Calu3 (cell line): ENCODE measurements around the gene CDYL. TPM values are rescaled to one million over a fixed set of nuclear protein-coding genes. Genes with fewer than 3 reads are reported as not detected.

ENCODE experiments used
- BruUV-seq: library from RNA; stranded (reverse); fragments of 400-500 nt; replicated peaks from 2 replicates; lab custom pipeline; 2021; lab: Mats Ljungman, UMichigan
- CTCF ChIA-PET: fragments of 300-600 bp; sonication (Branson Sonifier 250); formaldehyde crosslinking; loops from one replicate; lab custom pipeline; 2022; ENCODE audit warnings: antibody characterized with exemption; lab: Charles Lee
- DNase-seq: peaks from one replicate; pipeline ENCODE4 v3.0.0; 2022
- H3K27ac Mint-ChIP-seq: one replicate; pipeline ENCODE4 v1.8.0; 2022; ENCODE audit warnings: mixed read lengths; ENCODE audit not compliant: unreplicated experiment
- H3K27me3 Mint-ChIP-seq: one replicate; pipeline ENCODE4 v1.8.0; 2022; ENCODE audit warnings: mixed read lengths; ENCODE audit not compliant: unreplicated experiment
- H3K36me3 Mint-ChIP-seq: one replicate; pipeline ENCODE4 v1.8.0; 2022; ENCODE audit warnings: mild to moderate bottlenecking, moderate library complexity, mixed read lengths; ENCODE audit not compliant: insufficient read depth, unreplicated experiment
- H3K4me1 Mint-ChIP-seq: one replicate; pipeline ENCODE4 v1.8.0; 2022; ENCODE audit warnings: mild to moderate bottlenecking, low read depth, mixed read lengths; ENCODE audit not compliant: unreplicated experiment
- H3K4me3 Mint-ChIP-seq: one replicate; pipeline ENCODE4 v1.8.0; 2022; ENCODE audit warnings: mild to moderate bottlenecking, low read depth, moderate library complexity, mixed read lengths; ENCODE audit not compliant: unreplicated experiment
- H3K9me3 Mint-ChIP-seq: one replicate; pipeline ENCODE4 v1.8.0; 2022; ENCODE audit warnings: low read depth, mixed read lengths; ENCODE audit not compliant: unreplicated experiment
- intact Hi-C: fragments of 100-400 bp; cut with micrococcal nuclease; formaldehyde crosslinking; loops from one replicate; pipeline ENCODE4 v1.10.0; 2022; ENCODE audit not compliant: unreplicated experiment
- total RNA-seq: library from RNA; stranded (reverse); gene quantifications from 2 replicates; pipeline ENCODE4 v1.2.3, GENCODE V29; 2022
- TF ChIP-seq, protein P1 (sequence below): fragments of 200-600 bp; IDR thresholded peaks from one replicate; pipeline ENCODE4 v1.8.0; 2022; ENCODE audit warnings: antibody characterized with exemption; ENCODE audit not compliant: unreplicated experiment

CDYL gene
- total RNA-seq, 1 experiment from 2014 or later: 48.9 TPM

DNA sequence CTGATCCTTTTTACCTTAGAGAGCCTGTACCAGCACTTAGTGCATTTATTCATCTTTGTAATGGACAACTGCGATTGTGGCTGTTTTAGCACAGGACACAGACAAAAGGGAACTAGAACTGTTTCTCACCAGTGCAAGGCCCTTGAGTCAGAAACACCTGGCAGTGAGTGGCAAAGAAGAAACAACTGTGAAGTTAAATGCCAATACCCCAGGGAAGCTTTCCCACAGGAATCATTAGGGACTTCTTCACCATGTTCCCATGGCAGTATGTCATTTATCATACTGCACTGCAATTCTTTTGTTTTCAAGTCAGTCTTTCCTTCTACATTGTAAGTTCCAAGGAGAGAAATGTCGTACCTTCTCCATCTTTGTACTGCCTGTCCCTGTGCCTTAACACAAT lies 28.6 kb upstream of the CDYL start:
- CTCF ChIA-PET: interaction anchor here (0.6 kb wide), 1 partner anchor 434 kb away, joined by 3 read pairs; no protein-coding TSS in a partner anchor
- intact Hi-C loops: no loop called here
- peaks cover 8% of the 10 kb centered on the region for H3K4me1 Mint-ChIP-seq
- BruUV-seq: no TSS peak
- no peak for DNase-seq
- H3K36me3 Mint-ChIP-seq: no peaks in the 10 kb centered on the region
- TF ChIP-seq, protein P1, sequence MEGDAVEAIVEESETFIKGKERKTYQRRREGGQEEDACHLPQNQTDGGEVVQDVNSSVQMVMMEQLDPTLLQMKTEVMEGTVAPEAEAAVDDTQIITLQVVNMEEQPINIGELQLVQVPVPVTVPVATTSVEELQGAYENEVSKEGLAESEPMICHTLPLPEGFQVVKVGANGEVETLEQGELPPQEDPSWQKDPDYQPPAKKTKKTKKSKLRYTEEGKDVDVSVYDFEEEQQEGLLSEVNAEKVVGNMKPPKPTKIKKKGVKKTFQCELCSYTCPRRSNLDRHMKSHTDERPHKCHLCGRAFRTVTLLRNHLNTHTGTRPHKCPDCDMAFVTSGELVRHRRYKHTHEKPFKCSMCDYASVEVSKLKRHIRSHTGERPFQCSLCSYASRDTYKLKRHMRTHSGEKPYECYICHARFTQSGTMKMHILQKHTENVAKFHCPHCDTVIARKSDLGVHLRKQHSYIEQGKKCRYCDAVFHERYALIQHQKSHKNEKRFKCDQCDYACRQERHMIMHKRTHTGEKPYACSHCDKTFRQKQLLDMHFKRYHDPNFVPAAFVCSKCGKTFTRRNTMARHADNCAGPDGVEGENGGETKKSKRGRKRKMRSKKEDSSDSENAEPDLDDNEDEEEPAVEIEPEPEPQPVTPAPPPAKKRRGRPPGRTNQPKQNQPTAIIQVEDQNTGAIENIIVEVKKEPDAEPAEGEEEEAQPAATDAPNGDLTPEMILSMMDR: no peak
- no peak overlapping the region for H3K27ac Mint-ChIP-seq
- no peaks in the 10 kb centered on the region for H3K9me3 Mint-ChIP-seq
- H3K27me3 Mint-ChIP-seq: peaks cover 18% of the 10 kb centered on the region
- no peak overlapping the region for H3K4me3 Mint-ChIP-seq

DNA sequence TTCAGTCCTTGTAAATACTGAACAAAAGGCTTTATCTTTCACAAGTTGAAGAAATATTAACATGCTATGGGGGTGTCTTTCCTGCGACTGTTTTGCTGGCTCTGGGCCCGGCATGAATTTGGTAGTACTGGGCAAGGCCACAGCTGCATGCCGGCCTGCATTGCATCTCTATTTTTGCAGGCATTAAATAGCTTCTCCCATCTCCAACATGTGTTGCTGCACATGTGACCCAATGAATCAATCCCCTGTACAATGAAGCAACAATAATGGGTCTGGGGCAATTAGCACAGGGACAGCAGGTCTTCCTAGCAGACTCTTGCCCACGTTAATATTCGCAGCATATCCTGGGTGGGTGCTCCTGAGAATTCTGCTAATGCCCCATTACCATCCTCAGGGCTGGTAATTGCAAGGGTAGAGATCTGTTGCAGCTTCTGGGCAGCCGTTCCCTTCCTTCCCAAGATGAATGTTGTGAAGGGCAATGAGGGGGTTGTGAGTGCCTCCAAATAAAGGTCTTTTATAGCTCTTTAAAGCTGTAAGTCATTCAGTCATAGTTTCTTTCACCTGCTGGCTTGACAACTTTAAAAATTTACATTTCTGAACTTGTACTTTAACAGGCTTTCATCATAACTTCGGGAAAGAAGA lies 24.3 kb upstream of the CDYL start:
- CTCF ChIA-PET: no interaction called here
- Mint-ChIP-seq H3K27me3 (peaks cover 41% of the 10 kb centered on the region), H3K36me3 (no peaks in the 10 kb centered on the region), H3K4me1 (no peaks in the 10 kb centered on the region), H3K9me3 (no peaks in the 10 kb centered on the region), H3K4me3 (no peak overlapping the region), H3K27ac (no peak overlapping the region)
- intact Hi-C loops: no loop called here
- no TSS peak for BruUV-seq
- TF ChIP-seq, protein P1: no peak
- DNase-seq: no peak

DNA sequence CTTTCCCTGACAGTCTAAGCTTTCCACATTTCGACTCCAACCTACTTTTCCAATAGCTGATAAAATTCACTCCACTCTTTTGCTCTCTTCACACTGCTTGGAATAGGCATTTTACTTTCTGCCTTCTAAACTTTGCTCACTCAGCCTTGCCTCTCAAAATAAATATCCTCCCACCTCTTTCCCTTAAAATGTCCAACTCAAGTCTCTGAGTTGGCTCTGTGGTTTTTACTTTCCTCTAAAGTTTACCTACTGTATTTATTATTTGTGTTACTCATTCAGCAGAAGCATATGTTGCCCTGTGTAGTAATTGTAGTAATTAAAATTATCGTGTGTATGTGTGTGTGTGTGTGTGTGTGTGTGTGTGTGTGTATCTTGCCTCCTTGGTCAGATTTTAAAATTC lies 20.0 kb upstream of the CDYL start:
- Mint-ChIP-seq H3K27me3 (peaks cover 29% of the 10 kb centered on the region), H3K4me1 (no peaks in the 10 kb centered on the region), H3K4me3 (no peak overlapping the region), H3K27ac (no peak overlapping the region), H3K9me3 (no peaks in the 10 kb centered on the region), H3K36me3 (no peaks in the 10 kb centered on the region)
- CTCF ChIA-PET: no interaction called here
- intact Hi-C loops: no loop called here
- no peak for DNase-seq
- TF ChIP-seq, protein P1: no peak
- BruUV-seq: no TSS peak

DNA sequence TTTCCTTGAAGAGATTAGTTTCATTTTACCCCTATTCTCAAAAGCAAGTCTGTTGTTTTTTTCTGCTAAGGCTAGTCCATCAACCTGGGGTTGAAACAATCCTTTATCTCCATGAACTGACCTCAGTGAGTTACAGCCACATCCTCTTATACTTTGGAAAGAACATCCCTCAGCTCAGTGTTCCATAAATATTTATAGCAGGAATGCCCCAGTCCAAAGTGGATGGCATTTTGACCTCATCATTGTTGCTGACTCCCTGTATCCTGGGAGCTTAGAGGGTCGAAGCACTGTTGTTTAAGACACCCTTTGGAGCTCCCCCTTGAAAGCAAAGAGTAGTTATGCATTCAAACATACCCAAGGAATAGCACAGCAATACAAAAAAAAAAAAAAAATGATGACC lies 16.2 kb upstream of the CDYL start:
- H3K4me1 Mint-ChIP-seq: no peaks in the 10 kb centered on the region
- no peak for DNase-seq
- H3K27me3 Mint-ChIP-seq: peaks cover 16% of the 10 kb centered on the region
- intact Hi-C loops: no loop called here
- H3K36me3 Mint-ChIP-seq: no peaks in the 10 kb centered on the region
- no peak overlapping the region for H3K27ac Mint-ChIP-seq
- no TSS peak for BruUV-seq
- H3K9me3 Mint-ChIP-seq: peaks cover 3% of the 10 kb centered on the region
- CTCF ChIA-PET: no interaction called here
- TF ChIP-seq, protein P1: no peak
- H3K4me3 Mint-ChIP-seq: no peak overlapping the region
